Measurements from ENCODE around the gene CFAP299. TPM values are rescaled to one million over a fixed set of nuclear protein-coding genes. Genes with fewer than 3 reads are reported as not detected.

Gene CFAP299
- total and polyA plus RNA-seq, 2 of the 13 experiments (the other 11 are each of a cell fraction or from before 2014, with no cell fraction given), result not detected

DNA sequence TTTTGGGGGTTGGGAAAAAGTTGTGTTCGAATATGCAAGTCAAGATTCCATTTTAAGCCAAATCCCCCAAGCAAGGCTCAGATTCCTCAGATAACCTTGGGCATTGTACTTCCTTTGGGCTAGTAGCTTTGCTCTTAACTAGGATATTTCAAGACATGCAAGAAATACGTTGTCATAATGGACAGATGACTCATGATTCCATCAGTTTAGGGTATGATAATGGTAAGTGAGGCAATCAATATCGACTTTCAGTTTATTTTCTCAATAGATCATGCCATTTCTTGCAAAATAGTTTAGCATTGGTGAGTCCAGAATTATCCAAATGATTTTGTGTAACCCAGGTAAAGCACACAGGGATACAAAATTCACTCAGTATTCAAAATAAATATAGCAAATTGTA, 25.4 kb downstream of the CFAP299 start:
- no peaks in the 10 kb centered on the region for H3K79me2 ChIP-seq (ENCODE audit: insufficient read depth, low read length)
- ChIA-PET POLR2A (no interaction called here), CTCF (ENCODE audit: low intra/inter-chr PET ratio, low total read pairs) (interaction anchor here (1.3 to 2.7 kb wide), 3 partner anchors 629 to 692 kb away, joined by 6 to 11 read pairs (median 11); no protein-coding TSS in a partner anchor)
- ATAC-seq, result no peak
- H3K27ac ChIP-seq (ENCODE audit: extremely low read length, insufficient read depth, low read length), result no peak overlapping the region
- no peaks in the 10 kb centered on the region for H3K27me3 ChIP-seq (ENCODE audit: control insufficient read depth in 1 of 2, insufficient read depth in 2 of 2, low read length in 2 of 2)
- 0% methylated on average over 3 of the region's 3 CpGs for WGBS (ENCODE audit: low lambda C conversion rate)
- H3K4me3 ChIP-seq (replicated peaks in 1 of 3; ENCODE audit: insufficient read depth in 1 of 3, low read depth in 2 of 3, low read length in 3 of 3), result no peak overlapping the region
- no peak for TF ChIP-seq SSRP1 (CRISPR knock-in tag; IDR thresholded peaks at IDR 0.05)
- TF ChIP-seq ZNF619 (CRISPR knock-in tag; IDR thresholded peaks at IDR 0.05), result no peak
- no peak for TF ChIP-seq ZSCAN12 (CRISPR knock-in tag; IDR thresholded peaks at IDR 0.05)
- TF ChIP-seq ZNF496 (CRISPR knock-in tag; IDR thresholded peaks at IDR 0.05; ENCODE audit: insufficient replicate concordance), result no peak
- no peak for TF ChIP-seq ZFP62 (CRISPR knock-in tag; IDR thresholded peaks at IDR 0.05)
- TF ChIP-seq, protein P1, sequence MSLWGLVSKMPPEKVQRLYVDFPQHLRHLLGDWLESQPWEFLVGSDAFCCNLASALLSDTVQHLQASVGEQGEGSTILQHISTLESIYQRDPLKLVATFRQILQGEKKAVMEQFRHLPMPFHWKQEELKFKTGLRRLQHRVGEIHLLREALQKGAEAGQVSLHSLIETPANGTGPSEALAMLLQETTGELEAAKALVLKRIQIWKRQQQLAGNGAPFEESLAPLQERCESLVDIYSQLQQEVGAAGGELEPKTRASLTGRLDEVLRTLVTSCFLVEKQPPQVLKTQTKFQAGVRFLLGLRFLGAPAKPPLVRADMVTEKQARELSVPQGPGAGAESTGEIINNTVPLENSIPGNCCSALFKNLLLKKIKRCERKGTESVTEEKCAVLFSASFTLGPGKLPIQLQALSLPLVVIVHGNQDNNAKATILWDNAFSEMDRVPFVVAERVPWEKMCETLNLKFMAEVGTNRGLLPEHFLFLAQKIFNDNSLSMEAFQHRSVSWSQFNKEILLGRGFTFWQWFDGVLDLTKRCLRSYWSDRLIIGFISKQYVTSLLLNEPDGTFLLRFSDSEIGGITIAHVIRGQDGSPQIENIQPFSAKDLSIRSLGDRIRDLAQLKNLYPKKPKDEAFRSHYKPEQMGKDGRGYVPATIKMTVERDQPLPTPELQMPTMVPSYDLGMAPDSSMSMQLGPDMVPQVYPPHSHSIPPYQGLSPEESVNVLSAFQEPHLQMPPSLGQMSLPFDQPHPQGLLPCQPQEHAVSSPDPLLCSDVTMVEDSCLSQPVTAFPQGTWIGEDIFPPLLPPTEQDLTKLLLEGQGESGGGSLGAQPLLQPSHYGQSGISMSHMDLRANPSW (CRISPR knock-in tag; IDR thresholded peaks at IDR 0.05; ENCODE audit: borderline replicate concordance), result no peak
- TF ChIP-seq, protein P2, sequence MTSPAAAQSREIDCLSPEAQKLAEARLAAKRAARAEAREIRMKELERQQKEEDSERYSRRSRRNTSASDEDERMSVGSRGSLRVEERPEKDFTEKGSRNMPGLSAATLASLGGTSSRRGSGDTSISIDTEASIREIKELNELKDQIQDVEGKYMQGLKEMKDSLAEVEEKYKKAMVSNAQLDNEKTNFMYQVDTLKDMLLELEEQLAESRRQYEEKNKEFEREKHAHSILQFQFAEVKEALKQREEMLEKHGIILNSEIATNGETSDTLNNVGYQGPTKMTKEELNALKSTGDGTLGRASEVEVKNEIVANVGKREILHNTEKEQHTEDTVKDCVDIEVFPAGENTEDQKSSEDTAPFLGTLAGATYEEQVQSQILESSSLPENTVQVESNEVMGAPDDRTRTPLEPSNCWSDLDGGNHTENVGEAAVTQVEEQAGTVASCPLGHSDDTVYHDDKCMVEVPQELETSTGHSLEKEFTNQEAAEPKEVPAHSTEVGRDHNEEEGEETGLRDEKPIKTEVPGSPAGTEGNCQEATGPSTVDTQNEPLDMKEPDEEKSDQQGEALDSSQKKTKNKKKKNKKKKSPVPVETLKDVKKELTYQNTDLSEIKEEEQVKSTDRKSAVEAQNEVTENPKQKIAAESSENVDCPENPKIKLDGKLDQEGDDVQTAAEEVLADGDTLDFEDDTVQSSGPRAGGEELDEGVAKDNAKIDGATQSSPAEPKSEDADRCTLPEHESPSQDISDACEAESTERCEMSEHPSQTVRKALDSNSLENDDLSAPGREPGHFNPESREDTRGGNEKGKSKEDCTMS (CRISPR knock-in tag; conservative IDR thresholded peaks at IDR 0.05), result no peak
- no peak for TF ChIP-seq MEIS2 (CRISPR knock-in tag; IDR thresholded peaks at IDR 0.05)
- TF ChIP-seq ISX (CRISPR knock-in tag; conservative IDR thresholded peaks at IDR 0.05), result no peak
- TF ChIP-seq BCL6 (CRISPR knock-in tag; IDR thresholded peaks at IDR 0.05), result no peak
- TF ChIP-seq MXI1 (IDR thresholded peaks at IDR 0.05; ENCODE audit: borderline replicate concordance, low read depth, low read length), result no peak
- TF ChIP-seq ZNF354B (CRISPR knock-in tag; IDR thresholded peaks at IDR 0.05), result no peak
- no peak for TF ChIP-seq SP2 (CRISPR knock-in tag; IDR thresholded peaks at IDR 0.05)
- no peak for TF ChIP-seq TBX2 (CRISPR knock-in tag; IDR thresholded peaks at IDR 0.05; ENCODE audit: borderline replicate concordance)
- H3K9me3 ChIP-seq (ENCODE audit: low read length), result no peaks in the 10 kb centered on the region
- no peak for DNase-seq (ENCODE audit: low spot score)
- H2AFZ ChIP-seq (ENCODE audit: low read length), result no peak overlapping the region
- H3K36me3 ChIP-seq (replicated peaks in 1 of 2; ENCODE audit: control insufficient read depth in 1 of 2, insufficient read depth in 2 of 2, low read length in 2 of 2), result no peaks in the 10 kb centered on the region
- H4K20me1 ChIP-seq (ENCODE audit: insufficient read depth, low read length), result no peaks in the 10 kb centered on the region
- no peak overlapping the region for H3K9ac ChIP-seq (ENCODE audit: insufficient read depth, low read depth, low read length)
- no peak overlapping the region for H3K4me2 ChIP-seq (ENCODE audit: low read depth, low read length)
- no peaks in the 10 kb centered on the region for H3K4me1 ChIP-seq (ENCODE audit: insufficient read depth, low read length)
- FAIRE-seq, result no peak
- BruUV-seq (replicated peaks), result no TSS peak
- intact Hi-C loops (cut with micrococcal nuclease; ENCODE audit: unreplicated experiment), result no loop called here
- in situ Hi-C loops (cut with HindIII; ENCODE audit: extremely low pct_ligation_motif_present, low pct_unique_long_range_greater_than_20kb), result loop anchor here (5.0 kb wide), 1 partner anchor 626 kb away; no protein-coding TSS in a partner anchor

Data from HepG2 (cell line).